Caco-2 (cell line): ENCODE results near the gene NRXN2. TPM values are rescaled to one million over a fixed set of nuclear protein-coding genes. Genes with fewer than 3 reads are reported as not detected.

ENCODE experiments used
- BruUV-seq: library from RNA; stranded (reverse); fragments of 400-500 nt; replicated peaks from 2 replicates; lab custom pipeline; 2021; lab: Mats Ljungman, UMichigan
- CTCF ChIA-PET: fragments of 300-600 bp; sonication (Branson Sonifier 250); formaldehyde crosslinking; loops from one replicate; lab custom pipeline; 2022; ENCODE audit warnings: antibody characterized with exemption; lab: Charles Lee
- POLR2A ChIA-PET: fragments of 300-600 bp; sonication (Branson Sonifier 250); formaldehyde crosslinking; loops from one replicate; lab custom pipeline; 2022; ENCODE audit warnings: antibody characterized with exemption; lab: Charles Lee
- DNase-seq, 2 experiments: peaks; one replicate each; pipeline versions ENCODE4 v3.0.0 to v3.0.0-alpha.2; 2020 to 2022
- H3K27me3 ChIP-seq: replicated peaks from 2 replicates; pipeline ENCODE4 v1.6.0; 2011; ENCODE audit warnings: low read length; ENCODE audit not compliant: control insufficient read depth, insufficient read depth
- H3K36me3 ChIP-seq: 2 replicates; pipeline ENCODE4 v1.5.1; 2011; ENCODE audit warnings: low read length; ENCODE audit not compliant: control insufficient read depth, insufficient read depth
- H3K4me1 ChIP-seq: fragments of 250-450 bp; sonication (Bioruptor Pico); 2 replicates; pipeline ENCODE4 v1.5.1; 2020; ENCODE audit warnings: mild to moderate bottlenecking
- H3K4me3 ChIP-seq: 2 replicates; pipeline ENCODE4 v1.5.1; 2011; ENCODE audit warnings: low read depth, mild to moderate bottlenecking, control low read depth, low read length
- H3K9me3 ChIP-seq: fragments of 250-450 bp; sonication (Bioruptor Pico); 2 replicates; pipeline ENCODE4 v1.5.1; 2020; ENCODE audit warnings: mild to moderate bottlenecking, moderate library complexity
- H3K27ac Mint-ChIP-seq: one replicate; pipeline ENCODE4 v1.8.0; 2022; ENCODE audit warnings: mixed read lengths; ENCODE audit not compliant: unreplicated experiment
- H3K27me3 Mint-ChIP-seq: one replicate; pipeline ENCODE4 v1.8.0; 2022; ENCODE audit warnings: mixed read lengths; ENCODE audit not compliant: insufficient read depth, unreplicated experiment
- H3K36me3 Mint-ChIP-seq: one replicate; pipeline ENCODE4 v1.8.0; 2022; ENCODE audit warnings: mild to moderate bottlenecking, mixed read lengths; ENCODE audit not compliant: insufficient read depth, unreplicated experiment
- H3K4me1 Mint-ChIP-seq: one replicate; pipeline ENCODE4 v1.8.0; 2022; ENCODE audit warnings: low read depth, mixed read lengths; ENCODE audit not compliant: unreplicated experiment
- H3K4me3 Mint-ChIP-seq: one replicate; pipeline ENCODE4 v1.8.0; 2022; ENCODE audit warnings: mild to moderate bottlenecking, moderate library complexity, mixed read lengths; ENCODE audit not compliant: unreplicated experiment
- H3K9me3 Mint-ChIP-seq: one replicate; pipeline ENCODE4 v1.8.0; 2022; ENCODE audit warnings: mixed read lengths; ENCODE audit not compliant: unreplicated experiment
- CTCF ChIP-seq, 2 experiments: fragments of 200-600 bp in 1 of 2; IDR thresholded peaks; 1 replicate in 1 of 2; 2 replicates in 1 of 2; pipeline versions ENCODE4 v1.5.1 to v1.8.0; 2011 to 2022; ENCODE audit warnings: antibody characterized with exemption in 1 of 2, control low read depth in 1 of 2, inconsistent platforms in 1 of 2, low read depth in 1 of 2, low read length in 1 of 2, mild to moderate bottlenecking in 1 of 2, moderate library complexity in 1 of 2; ENCODE audit not compliant: insufficient read depth in 1 of 2, severe bottlenecking in 1 of 2, unreplicated experiment in 1 of 2
- intact Hi-C: fragments of 100-400 bp; cut with micrococcal nuclease; formaldehyde crosslinking; loops from one replicate; pipeline ENCODE4 v1.10.0; 2022; ENCODE audit not compliant: unreplicated experiment
- total RNA-seq: library from RNA; stranded (reverse); gene quantifications from 2 replicates; pipeline ENCODE4 v1.2.3, GENCODE V29; 2022

NRXN2 gene
- total RNA-seq, 1 experiment from 2014 or later: 7.6 TPM

- Mint-ChIP-seq H3K27ac (no peak overlapping the region), H3K9me3 (peaks cover 12% of the 10 kb centered on the region), H3K27me3 (no peaks in the 10 kb centered on the region), H3K4me1 (peaks cover 5% of the 10 kb centered on the region), H3K4me3 (no peak overlapping the region), H3K36me3 (no peaks in the 10 kb centered on the region)
- Histone ChIP-seq H3K4me1 (no peaks in the 10 kb centered on the region; the same call in 1 of the 2 replicates), H3K9me3 (no peaks in the 10 kb centered on the region), H3K36me3 (no peaks in the 10 kb centered on the region), H3K27me3 (no peaks in the 10 kb centered on the region), H3K4me3 (no peak overlapping the region)
- POLR2A ChIA-PET: no interaction called here
- intact Hi-C loops: no loop called here
- no peak for TF ChIP-seq CTCF (IDR thresholded peaks at IDR 0.05; ENCODE audit: insufficient read depth in 1 of 2, low read depth in 1 of 2, low read length in 1 of 2, severe bottlenecking in 1 of 2, unreplicated experiment in 1 of 2)
- BruUV-seq: no TSS peak
- DNase-seq: no peak
- CTCF ChIA-PET: no interaction called here
Observed at GRCh38 chr11:64577202-64577601, 145.8 kb downstream of the NRXN2 start.

DNA sequence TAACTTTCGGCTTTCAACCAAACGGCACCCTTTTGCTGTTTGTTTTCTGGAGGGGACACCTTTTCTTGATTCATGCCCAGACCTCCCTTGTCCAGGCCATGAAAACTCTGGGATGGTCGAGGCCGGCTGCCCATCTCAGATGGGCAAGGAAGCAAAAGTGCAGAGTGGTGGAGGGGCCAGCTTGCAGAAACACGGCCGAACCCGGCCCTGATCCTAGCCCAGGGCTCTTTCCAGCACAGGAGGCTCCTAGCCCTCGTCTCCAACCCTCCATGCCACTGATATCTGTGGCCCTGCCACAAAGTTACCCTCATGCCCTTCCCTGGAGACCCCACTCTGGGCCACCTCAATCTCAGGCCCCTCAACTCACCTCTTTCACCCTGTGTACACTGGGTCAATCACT is 150.9 kb downstream of the NRXN2 start:
- peaks cover 17% of the 10 kb centered on the region for H3K4me1 ChIP-seq
- no peaks in the 10 kb centered on the region for H3K27me3 Mint-ChIP-seq
- no peak for DNase-seq
- H3K4me3 ChIP-seq: no peak overlapping the region
- ChIA-PET CTCF (interaction anchor here (0.6 kb wide), 1 partner anchor 122 kb away, joined by 3 read pairs; no protein-coding TSS in a partner anchor), POLR2A (no interaction called here)
- no peaks in the 10 kb centered on the region for H3K9me3 ChIP-seq
- H3K36me3 ChIP-seq: no peaks in the 10 kb centered on the region
- no peak overlapping the region for H3K4me3 Mint-ChIP-seq
- TF ChIP-seq CTCF (IDR thresholded peaks at IDR 0.05; ENCODE audit: insufficient read depth in 1 of 2, low read depth in 1 of 2, low read length in 1 of 2, severe bottlenecking in 1 of 2, unreplicated experiment in 1 of 2): no peak
- no peaks in the 10 kb centered on the region for H3K27me3 ChIP-seq
- H3K9me3 Mint-ChIP-seq: peaks cover 7% of the 10 kb centered on the region
- no TSS peak for BruUV-seq
- intact Hi-C loops: no loop called here
- no peaks in the 10 kb centered on the region for H3K36me3 Mint-ChIP-seq
- H3K4me1 Mint-ChIP-seq: peaks cover 13% of the 10 kb centered on the region
- peak overlapping the region; percentile 9 for H3K27ac Mint-ChIP-seq

DNA sequence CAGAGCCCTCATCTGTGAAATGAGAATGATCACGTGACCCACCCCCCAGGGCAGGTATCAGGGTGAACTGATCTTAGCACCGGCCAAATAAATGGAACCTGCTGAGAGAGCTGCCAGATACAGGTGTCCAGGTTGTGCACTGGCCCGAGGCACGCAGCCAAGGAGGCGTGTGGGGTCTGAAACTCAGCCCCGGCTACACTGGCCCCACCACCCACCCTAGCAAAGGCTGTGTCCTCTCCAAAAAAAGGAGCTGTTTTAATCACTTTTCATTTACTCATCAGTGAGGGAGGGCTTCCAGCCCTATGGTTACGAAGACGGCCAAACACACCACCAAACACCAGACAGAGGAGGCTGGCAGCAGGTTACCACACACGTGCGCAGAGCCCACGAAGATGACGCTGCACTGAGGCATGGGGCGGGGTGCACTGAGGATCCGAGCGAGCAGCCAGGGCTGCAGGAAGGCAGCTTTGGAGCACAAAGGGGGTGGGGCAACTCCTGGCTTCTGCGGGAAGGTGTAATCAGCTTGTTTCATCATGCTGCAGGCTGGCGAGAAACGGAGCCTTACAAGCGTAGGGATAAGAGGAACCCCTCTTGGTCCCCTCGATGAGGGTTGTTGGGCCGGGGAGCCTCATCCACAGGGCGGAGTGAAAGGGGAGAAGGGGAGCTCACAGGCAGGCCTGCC is 151.4 kb downstream of the NRXN2 start:
- peaks cover 22% of the 10 kb centered on the region for H3K4me1 ChIP-seq
- H3K27me3 ChIP-seq: no peaks in the 10 kb centered on the region
- no peak overlapping the region for H3K4me3 ChIP-seq
- Mint-ChIP-seq H3K4me1 (peaks cover 18% of the 10 kb centered on the region), H3K27ac (peak overlapping the region; percentile 24), H3K27me3 (no peaks in the 10 kb centered on the region), H3K9me3 (peaks cover 1% of the 10 kb centered on the region), H3K36me3 (peaks cover 4% of the 10 kb centered on the region), H3K4me3 (no peak overlapping the region)
- no peak for TF ChIP-seq CTCF (IDR thresholded peaks at IDR 0.05; ENCODE audit: insufficient read depth in 1 of 2, low read depth in 1 of 2, low read length in 1 of 2, severe bottlenecking in 1 of 2, unreplicated experiment in 1 of 2)
- POLR2A ChIA-PET: interaction anchor here (0.5 kb wide), 1 partner anchor 14 kb away, joined by 3 read pairs; no protein-coding TSS in a partner anchor
- peak in 1 of 2 experiments; percentile 35 for DNase-seq
- no peaks in the 10 kb centered on the region for H3K36me3 ChIP-seq
- no peaks in the 10 kb centered on the region for H3K9me3 ChIP-seq
- BruUV-seq: no TSS peak
- CTCF ChIA-PET: interaction anchor here (0.6 kb wide), 1 partner anchor 121 kb away, joined by 3 read pairs; no protein-coding TSS in a partner anchor
- intact Hi-C loops: no loop called here
